Measurements from ENCODE around the gene SMARCC1. TPM values are rescaled to one million over a fixed set of nuclear protein-coding genes. Genes with fewer than 3 reads are reported as not detected.

Gene SMARCC1
- total and polyA plus RNA-seq, 2 donors from 2014 or later: 11.6 to 80.4 TPM

DNA sequence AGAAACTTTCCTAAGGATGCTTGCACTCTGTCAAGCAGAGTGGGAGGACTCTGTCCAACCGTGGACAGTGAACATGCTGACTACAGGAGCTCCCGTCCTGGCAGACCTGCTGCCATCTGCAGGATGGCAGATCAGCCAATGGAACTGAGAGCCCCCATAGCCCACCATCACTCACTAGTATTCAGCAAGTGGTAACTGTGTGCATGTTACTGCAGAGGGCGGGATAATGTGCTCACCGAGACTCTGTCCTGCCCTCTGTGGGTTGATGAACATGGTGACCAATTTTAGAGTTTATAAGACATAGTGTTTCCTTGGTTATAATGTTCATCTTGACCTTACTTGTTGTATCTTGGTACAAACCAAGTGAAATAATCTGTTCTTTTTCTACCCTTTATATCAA lies 214.5 kb downstream of the SMARCC1 start:
- TF ChIP-seq, protein P1, sequence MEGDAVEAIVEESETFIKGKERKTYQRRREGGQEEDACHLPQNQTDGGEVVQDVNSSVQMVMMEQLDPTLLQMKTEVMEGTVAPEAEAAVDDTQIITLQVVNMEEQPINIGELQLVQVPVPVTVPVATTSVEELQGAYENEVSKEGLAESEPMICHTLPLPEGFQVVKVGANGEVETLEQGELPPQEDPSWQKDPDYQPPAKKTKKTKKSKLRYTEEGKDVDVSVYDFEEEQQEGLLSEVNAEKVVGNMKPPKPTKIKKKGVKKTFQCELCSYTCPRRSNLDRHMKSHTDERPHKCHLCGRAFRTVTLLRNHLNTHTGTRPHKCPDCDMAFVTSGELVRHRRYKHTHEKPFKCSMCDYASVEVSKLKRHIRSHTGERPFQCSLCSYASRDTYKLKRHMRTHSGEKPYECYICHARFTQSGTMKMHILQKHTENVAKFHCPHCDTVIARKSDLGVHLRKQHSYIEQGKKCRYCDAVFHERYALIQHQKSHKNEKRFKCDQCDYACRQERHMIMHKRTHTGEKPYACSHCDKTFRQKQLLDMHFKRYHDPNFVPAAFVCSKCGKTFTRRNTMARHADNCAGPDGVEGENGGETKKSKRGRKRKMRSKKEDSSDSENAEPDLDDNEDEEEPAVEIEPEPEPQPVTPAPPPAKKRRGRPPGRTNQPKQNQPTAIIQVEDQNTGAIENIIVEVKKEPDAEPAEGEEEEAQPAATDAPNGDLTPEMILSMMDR (IDR thresholded peaks at IDR 0.05; ENCODE audit: borderline replicate concordance, extremely low read depth, insufficient read depth): no peak
- no peak overlapping the region for H3K27ac ChIP-seq (ENCODE audit: low read depth in 2 of 2, low read length in 2 of 2)
- no peaks in the 10 kb centered on the region for H3K27me3 ChIP-seq (ENCODE audit: control insufficient read depth, insufficient read depth, low read length)
- H3K4me3 ChIP-seq (ENCODE audit: low read length in 3 of 3): no peak overlapping the region
- no peak for DNase-seq
- H3K36me3 ChIP-seq (ENCODE audit: control insufficient read depth in 2 of 3, insufficient read depth in 3 of 3, low read length in 3 of 3): no peaks in the 10 kb centered on the region
- no peaks in the 10 kb centered on the region for H3K9me3 ChIP-seq (ENCODE audit: control insufficient read depth in 2 of 3, insufficient read depth in 1 of 3, low read length in 3 of 3)
- H3K4me1 ChIP-seq (ENCODE audit: control insufficient read depth in 2 of 3, insufficient read depth in 2 of 3, low read depth in 1 of 3, low read length in 3 of 3): no peaks in the 10 kb centered on the region
- no peak for FAIRE-seq
- no peak overlapping the region for H3K9ac ChIP-seq (ENCODE audit: low read length in 3 of 3)
- intact Hi-C loops (cut with DNase I): no loop called here

DNA sequence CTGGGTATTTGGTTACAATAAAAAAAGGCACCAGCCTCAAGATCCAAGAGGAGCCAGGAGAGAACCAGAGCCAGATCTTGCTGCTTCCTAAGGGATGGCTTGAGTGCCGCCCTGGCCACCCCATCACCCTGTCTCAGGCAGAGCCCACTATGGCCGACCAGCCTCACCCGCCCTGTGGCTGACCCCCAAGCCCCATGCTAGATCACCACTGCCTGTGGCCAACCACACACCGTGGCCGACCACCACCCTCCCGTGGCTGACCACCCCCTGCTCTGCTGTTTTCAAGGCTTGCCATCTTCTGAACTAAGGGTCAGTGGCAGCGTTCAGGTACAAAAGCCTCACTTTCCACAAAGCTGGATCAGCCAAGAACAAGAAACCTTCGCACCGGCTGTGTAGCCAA lies 215.0 kb downstream of the SMARCC1 start:
- Histone ChIP-seq H3K27me3 (ENCODE audit: control insufficient read depth, insufficient read depth, low read length) (no peaks in the 10 kb centered on the region), H3K4me1 (ENCODE audit: control insufficient read depth in 2 of 3, insufficient read depth in 2 of 3, low read depth in 1 of 3, low read length in 3 of 3) (no peaks in the 10 kb centered on the region), H3K4me3 (ENCODE audit: low read length in 3 of 3) (no peak overlapping the region), H3K27ac (ENCODE audit: low read depth in 2 of 2, low read length in 2 of 2) (no peak overlapping the region), H3K9me3 (ENCODE audit: control insufficient read depth in 2 of 3, insufficient read depth in 1 of 3, low read length in 3 of 3) (no peaks in the 10 kb centered on the region), H3K36me3 (ENCODE audit: control insufficient read depth in 2 of 3, insufficient read depth in 3 of 3, low read length in 3 of 3) (no peaks in the 10 kb centered on the region), H3K9ac (ENCODE audit: low read length in 3 of 3) (no peak overlapping the region)
- intact Hi-C loops (cut with DNase I): no loop called here
- DNase-seq (no peak), FAIRE-seq (no peak)
- TF ChIP-seq, protein P1 (IDR thresholded peaks at IDR 0.05; ENCODE audit: borderline replicate concordance, extremely low read depth, insufficient read depth): no peak

DNA sequence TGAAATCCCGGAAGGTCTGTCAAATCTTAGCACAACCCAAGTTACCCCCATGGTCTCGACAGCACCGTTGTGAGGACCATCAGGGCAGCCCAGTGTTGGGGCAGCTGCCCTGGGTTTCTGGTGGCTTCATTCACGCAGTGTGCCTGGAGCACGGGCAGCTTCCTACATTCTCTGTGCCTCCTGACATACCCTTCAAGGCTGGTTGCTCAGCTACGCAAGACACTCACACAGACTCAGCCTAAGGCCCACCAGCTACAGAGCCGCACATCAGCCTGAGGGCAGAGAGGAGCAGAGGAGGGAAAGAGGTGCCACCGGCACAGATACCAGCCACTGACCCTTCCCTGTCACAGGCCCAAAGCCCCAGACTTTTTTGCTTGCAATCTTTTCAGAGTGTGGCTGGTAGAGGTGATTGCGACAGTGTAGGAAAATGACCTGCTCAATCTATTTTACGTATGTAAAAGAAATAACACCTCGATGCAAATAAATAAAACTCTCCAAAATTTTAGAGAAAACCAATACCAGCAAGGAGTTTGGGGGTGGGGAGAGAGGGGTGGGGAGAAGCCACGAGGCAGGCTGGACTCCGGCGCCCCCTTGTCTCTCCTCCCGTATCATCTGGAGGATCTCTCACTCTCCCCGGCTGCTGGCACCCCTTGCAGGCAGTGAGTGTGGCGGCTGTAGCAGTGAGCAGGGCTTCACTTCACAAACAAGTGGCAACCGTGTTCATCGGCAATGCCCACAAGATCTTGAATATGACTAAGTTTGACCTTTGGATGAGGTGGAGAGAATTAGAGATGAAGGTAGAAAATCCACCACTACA lies 215.8 kb downstream of the SMARCC1 start:
- TF ChIP-seq, protein P1 (IDR thresholded peaks at IDR 0.05; ENCODE audit: borderline replicate concordance, extremely low read depth, insufficient read depth): no peak
- H3K27ac ChIP-seq (ENCODE audit: low read depth in 2 of 2, low read length in 2 of 2): no peak overlapping the region
- no peak overlapping the region for H3K4me3 ChIP-seq (ENCODE audit: low read length in 3 of 3)
- FAIRE-seq (no peak), DNase-seq (no peak)
- no peaks in the 10 kb centered on the region for H3K36me3 ChIP-seq (ENCODE audit: control insufficient read depth in 2 of 3, insufficient read depth in 3 of 3, low read length in 3 of 3)
- intact Hi-C loops (cut with DNase I): no loop called here
- no peak overlapping the region for H3K9ac ChIP-seq (ENCODE audit: low read length in 3 of 3)
- H3K4me1 ChIP-seq (ENCODE audit: control insufficient read depth in 2 of 3, insufficient read depth in 2 of 3, low read depth in 1 of 3, low read length in 3 of 3): no peaks in the 10 kb centered on the region
- no peaks in the 10 kb centered on the region for H3K27me3 ChIP-seq (ENCODE audit: control insufficient read depth, insufficient read depth, low read length)
- H3K9me3 ChIP-seq (ENCODE audit: control insufficient read depth in 2 of 3, insufficient read depth in 1 of 3, low read length in 3 of 3): no peaks in the 10 kb centered on the region

All from kidney (tissue), 14 donors.